Bone marrow (tissue), 2 donors: ENCODE data around the gene CUX1.

Experiments
- DNase-seq, 2 donors: peaks; one replicate each; lab custom pipeline; 2025; lab: John Stamatoyannopoulos, UW

The CUX1 gene

DNA sequence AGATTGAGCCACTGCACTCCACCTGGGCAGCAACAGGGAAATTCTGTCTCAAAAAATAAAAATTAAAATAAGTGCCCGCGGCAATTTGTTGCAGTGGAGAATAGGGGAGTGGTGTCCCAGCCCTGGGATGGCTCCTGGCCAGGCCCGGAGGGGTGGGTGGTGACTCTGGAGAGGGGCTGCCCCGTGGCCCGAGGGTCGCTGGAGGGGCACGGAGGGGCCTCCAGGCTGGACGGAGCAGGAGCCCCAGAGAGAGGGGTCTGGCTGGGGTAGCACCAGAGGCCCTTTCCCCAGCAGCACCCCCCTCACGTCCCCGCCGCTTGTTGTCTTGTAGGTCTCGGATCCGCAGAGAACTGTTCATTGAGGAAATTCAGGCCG, 430.6 kb downstream of the CUX1 start:
- DNase-seq: no peak

DNA sequence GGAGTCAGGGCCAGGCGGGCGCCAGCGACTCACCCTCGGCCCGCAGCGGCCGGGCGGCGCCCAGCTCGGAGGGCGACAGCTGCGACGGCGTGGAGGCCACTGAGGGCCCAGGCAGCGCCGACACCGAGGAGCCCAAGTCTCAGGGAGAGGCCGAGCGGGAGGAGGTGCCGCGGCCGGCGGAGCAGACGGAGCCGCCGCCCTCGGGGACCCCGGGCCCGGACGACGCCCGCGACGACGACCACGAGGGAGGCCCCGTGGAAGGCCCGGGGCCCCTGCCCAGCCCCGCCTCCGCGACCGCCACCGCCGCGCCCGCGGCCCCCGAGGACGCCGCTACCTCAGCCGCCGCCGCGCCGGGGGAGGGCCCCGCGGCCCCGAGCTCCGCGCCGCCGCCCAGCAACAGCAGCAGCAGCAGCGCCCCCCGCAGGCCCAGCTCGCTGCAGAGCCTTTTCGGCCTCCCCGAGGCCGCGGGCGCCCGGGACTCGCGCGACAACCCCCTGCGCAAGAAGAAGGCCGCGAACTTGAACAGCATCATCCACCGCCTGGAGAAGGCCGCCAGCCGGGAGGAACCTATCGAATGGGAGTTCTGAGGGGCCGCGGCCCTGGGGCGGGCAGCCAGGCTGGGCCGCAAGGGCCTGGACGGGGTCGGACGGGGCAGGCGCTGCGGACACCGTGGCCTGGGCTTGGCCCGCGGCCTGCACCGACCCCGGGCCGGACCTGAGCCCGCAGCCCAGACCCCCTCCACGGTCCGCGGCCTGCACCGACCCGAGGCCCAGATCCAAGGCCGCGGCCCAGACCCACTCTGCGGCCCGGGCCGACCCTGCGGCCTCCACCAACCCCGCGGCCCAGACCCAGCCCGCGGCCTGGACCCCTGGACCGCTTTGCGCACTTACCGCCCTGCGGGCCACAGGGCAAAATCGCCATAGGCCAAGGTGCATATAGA, 431.3 kb downstream of the CUX1 start:
- no peak for DNase-seq

DNA sequence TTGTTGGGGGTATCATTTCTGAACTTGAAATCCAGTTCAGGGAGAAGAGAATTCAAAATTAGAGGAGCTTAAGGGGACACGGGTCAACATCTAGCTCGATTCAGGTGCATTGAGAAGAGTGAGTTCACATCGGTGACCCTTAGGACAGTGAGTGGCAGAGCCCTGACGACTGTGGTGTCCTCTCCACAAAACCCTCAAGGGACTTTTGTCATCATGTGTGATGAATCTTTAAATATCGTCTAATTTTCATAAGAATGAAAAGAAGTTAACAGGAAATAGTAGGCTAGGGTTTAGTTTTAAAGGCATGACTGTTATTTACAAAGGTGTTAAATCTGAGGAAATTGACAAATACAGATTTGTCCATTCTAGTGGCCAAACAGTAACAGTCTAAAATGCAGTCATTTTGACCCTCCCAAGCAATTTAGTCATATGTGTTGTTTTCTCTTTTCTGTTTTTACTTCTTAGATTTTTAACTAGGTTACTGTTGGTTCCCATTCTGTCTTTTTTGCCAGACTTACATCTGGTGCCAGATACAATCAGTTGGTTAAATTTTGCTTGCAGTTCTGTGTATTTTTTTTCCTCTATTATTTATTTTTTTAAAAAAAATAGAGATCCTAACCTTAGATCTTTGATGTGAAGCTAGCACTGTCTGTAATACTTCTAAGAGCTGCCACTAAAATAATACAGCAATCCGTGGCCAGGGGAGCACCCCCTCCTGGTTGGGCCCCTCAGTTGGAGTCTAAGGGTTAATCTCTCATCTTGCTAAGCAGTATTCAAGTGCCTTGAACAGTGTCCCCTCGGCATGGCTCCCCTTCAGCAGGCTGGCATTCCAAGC, 434.3 kb downstream of the CUX1 start:
- DNase-seq: no peak

DNA sequence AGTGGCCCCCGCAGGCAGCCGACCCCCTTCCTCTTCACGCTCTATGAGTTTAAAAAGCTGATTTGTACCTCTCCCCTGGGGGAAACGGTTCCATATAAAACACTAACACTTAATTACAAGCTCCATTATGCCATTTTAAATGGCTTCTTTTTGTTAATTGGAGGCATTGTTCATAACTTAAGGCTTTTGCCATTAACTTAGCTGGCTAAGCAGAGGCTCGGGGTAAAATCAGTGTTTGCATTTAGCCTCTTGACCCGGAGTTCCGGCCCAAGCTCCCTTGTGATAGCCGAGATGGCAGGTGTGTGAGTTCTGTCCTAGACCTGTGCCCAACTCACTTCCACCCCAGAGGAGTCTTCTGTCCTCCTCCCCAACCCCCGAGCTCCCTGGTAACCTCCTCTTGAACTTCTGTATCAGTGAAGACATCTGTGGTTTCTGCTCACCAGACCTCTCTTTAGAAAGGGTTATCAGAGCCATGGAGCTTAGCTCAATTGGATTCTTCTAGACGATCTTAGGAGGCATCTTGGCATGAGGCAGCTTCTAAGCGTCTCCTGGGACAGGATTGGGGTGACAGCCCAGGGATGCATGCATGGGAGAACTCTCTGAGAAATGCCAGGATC, 435.0 kb downstream of the CUX1 start:
- DNase-seq: no peak

DNA sequence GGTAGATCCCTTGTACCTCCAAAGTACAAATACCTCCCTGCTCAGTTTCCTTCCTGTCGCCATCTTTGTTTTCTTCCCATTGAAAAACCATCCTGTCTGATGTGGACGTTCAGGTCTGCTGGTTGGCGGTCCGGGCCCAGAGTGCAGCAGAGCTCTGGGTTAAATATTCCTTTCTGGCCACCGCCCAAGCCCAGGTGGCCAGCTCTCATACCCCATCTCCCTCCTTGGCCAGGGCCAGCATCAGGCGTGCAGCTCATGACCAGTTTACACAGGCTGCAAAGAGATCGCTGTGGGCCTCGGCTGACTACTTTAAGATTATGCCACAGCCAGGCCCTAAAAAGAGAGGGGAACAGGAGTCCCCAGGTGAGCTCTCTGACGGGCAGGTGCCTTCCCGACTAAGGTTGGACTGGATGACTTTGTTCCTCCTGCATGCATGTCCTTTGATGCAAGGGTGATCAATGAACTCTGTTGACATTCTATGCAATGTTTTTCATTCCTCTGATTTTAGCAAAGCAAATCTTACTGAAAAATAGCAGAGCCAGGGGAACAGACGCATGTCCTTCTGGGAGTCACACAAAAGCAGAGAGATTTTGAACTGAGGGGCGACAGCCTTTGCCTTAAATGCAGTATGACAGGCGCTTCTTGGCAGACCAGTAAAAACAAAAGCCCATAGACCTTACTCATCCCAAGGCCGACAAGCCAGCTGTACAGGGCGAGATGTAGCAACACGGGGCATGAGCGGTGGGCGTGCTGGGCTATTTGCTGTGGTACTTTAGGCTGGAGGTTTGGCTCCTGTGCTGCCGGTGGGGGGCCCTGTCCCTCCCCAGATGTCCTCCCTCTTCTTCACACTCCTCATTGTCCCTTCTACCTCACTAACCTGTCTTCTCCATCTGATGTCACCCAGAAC, 435.9 kb downstream of the CUX1 start:
- no peak for DNase-seq

DNA sequence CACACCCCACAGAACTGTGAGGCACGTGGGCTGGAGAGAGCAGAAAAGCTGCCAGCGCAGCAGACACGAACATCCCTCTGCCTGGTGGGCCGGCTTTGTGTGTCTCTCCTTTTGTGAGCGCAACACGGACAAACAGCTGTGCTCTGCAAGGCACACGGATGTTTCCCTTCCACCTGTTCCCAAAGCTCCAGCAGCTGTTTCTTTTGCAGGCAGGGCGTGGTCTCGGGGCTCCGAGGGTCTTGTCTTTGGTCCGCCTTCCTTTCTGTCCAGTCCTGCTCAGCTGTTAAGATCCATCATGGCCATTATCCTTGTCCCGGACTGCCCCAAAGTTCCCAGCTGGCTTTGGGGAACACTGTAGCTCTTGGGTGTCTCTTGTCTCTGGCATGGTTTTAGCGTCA, 436.5 kb downstream of the CUX1 start:
- DNase-seq: no peak

DNA sequence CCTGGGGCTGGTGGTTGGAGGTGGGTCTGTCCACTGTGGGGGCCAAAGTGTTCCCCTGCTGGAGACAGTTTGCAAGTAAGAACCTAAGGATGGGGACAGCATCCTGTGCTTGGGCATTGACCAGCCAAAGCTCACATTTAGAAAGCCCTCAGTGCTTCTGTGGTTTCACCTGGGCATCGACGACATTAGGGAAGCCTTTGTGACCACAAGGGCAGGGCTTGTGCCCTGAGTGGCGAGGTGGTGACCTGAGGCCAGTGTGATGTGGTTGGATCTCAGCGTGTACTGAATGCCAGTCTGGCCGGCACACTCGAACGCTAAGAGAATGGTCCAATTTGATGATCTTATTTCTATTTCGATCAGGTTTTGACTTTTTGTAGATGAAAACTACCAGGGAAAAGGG, 437.1 kb downstream of the CUX1 start:
- no peak for DNase-seq

DNA sequence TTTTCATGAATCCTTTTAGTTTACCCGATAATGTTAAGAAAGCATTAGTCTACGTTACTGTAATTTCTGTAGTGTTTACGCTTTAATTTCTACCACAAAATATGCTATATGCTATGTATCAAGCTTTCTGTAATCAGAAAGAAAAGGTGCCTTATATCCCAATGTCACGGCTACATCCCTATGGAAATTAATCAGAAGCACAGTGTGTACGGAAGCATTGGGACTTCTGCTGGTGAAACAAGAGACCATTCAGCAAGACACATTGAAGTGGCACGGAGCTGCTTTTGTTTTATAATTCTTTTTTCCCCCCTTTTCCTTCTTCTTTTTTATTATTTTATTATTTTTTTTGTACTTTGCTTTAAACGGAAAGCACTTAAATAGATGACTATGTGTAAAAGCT, 438.1 kb downstream of the CUX1 start:
- DNase-seq: no peak

DNA sequence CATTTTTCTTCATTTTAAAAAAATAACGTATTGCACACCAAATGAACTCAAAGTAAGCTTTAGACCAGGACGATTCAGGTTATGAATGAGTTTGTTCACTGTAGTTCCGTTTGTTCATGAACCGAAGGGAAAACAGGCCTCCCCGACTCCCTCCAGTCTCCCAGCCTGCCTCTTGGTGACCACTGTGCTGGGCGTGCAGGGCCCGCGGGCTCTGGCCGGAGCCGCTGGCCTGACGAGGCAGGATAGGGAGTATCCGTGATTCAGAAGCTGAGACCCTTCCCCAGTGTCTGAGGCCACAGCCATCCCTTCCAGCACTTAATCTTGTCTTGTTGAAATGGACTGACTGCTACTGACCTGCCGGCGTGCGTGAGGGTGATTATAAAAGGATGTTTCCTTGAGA, 438.5 kb downstream of the CUX1 start:
- no peak for DNase-seq

DNA sequence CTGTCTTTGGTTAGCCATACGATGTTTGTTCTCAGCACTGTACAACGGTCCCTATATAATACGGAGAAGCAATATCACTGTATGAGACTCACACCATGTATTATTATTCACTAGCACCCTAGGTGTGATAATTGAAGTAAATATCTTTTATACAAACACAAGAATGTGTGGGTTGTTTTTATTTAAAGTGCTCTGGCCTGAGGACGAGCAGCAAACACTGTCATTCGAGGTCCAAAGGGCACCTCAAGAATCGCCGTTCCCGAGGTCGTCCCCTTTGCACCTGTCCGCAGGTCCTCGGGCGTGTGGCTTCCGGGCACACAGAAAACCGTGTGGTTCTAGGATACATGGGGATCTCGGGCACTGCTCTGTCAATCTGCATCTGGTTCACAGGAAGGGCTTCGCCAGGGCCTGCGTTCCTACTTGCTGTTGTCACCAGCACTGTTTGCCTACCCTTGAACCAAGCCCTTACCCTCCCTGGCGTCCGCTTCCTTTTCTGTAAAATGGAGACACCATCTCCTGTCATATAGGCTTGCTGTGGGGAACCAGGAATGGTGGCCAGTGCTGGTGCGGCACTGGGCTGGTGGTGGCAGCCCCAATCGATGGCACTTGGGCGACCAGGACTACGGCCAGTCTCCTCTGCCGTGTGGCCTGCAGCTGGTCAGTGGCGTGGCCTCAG, 440.8 kb downstream of the CUX1 start:
- DNase-seq: no peak

DNA sequence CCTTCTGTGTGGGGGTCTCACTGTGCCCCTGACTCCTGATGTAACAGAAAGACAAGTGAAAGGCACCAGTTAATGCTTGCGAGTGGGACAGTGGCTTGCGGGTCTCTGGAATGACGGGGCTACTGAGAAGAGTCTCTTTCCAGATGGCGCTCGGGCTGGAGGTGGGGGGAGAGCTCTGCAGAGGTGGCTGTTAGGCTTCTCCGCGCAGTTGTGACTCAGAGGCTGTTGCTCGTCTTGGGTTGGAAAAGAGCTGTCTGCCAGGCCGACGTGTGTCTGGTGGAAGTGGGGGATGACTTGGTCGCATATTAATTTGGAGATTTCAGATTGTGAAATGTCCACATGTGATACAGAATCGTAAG, 441.3 kb downstream of the CUX1 start:
- no peak for DNase-seq

DNA sequence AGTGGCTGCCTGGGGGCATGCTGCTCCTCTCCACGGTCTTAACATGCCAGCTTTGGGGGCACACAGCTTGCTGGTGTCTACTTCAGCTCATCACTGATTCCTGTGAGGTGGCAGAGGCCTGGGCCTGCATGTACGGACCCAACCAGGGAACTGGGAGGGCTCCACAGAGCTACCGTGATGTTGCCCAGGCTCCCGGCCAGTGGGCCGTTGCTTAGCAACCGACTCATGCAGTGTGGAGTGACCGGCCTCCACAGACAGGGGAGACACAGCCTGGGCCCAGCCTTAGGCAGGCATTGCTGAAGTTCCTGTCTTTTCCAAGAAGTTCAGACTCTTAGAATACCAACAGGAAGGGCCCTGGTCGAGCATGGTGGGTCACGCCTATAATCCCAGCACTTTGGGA, 443.4 kb downstream of the CUX1 start:
- DNase-seq: no peak

DNA sequence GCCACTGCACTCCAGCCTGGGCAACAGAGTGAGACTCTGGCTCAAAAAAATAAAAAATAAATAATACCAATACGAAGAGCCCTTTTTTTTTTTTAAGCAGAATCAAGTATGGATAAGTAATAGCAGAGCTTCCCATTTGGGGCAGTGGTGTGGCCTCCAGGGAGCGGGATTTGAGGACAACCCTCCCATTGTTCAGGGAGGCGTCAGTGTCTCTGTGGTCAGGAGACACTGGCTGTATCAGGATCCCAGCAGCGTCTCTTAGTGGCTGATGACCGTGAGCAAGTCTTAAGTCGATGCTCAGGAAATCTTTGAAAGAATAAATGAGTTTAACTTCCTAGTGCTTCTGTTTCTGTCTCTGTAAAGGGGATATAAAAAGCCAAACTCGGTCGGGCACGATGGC, 444.0 kb downstream of the CUX1 start:
- DNase-seq: no peak

DNA sequence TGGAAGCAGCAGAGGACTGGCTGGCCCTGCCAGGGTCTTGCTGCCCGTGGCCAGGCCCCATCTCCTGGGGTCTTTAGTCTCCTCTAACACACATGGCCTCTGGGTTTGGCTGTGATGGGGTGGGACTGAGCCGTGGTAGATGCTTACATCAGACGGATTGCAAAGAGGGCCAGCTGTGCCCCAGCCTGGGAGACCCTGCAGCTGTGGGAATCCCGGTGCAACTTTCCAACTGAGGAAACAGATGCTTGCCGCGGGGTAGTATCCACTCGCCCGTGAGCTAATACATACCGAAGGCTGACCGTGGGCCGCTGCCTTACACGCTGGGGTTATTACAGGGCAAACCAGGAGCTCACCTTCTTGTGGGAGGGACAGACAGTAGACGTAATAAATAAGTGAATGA, 445.1 kb downstream of the CUX1 start:
- no peak for DNase-seq

DNA sequence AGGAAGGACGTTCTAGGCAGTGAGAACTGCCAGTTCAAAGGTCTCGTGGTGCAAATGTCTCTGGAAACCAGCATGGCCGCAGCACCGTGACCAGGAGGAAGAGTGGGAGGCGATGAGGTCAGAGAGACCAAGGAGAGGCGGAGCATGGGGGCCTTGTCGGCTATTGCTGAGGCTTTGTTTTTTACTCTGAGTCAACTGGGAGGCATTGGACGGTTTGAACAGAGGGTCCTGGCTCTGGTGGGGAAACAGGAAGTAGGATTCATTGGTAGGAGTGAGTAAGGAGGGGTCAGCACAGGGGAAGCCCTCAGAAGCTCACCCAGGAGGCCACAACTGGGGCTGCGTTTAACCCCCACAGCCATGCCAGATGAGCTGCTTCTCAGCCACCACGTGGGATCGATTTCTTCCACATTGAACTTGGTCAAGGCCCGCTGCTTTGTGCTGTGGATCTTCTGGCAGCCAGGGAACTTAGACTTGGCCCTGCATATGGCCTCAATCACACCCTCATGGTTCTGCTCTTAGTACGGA, 447.0 kb downstream of the CUX1 start:
- DNase-seq: no peak

DNA sequence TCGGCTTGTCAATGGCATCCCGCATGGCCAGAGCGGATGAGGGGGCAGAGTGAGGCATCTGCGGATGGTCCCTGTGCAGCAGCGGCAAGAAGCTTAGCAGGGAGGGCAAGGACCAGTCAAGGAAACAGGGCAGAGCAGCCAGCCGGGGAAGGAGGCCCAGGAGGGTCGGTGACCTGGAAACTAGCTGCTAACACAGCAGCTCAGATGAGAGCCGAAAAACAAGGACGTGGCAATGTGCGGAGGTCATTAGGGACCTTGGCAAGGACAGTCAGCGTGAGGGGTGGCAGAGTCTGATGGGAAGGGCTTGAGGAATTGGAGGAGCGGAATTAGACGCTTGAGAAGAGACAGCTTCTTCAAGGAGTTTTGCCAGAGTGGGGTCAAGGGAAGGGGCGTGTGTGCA, 449.1 kb downstream of the CUX1 start:
- no peak for DNase-seq

DNA sequence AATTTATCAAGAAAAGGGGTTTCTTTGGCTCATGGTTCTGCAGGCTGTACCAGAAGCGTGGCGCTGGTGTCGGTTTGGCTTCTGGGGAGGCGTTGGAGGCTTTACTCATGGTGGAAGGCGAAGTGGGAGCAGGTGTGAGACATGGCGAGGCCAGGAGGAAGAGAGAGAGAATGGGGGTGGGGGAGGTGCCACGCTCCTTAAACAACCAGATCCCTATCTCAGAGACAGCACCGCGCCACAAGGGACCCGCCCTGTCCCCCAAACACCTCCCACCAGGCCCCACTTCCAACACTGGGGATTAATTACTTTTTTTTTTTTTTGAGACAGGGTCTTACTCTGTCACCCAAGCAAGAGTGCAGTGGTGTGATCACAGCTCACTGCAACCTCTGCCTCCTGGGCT, 451.2 kb downstream of the CUX1 start:
- DNase-seq: no peak

DNA sequence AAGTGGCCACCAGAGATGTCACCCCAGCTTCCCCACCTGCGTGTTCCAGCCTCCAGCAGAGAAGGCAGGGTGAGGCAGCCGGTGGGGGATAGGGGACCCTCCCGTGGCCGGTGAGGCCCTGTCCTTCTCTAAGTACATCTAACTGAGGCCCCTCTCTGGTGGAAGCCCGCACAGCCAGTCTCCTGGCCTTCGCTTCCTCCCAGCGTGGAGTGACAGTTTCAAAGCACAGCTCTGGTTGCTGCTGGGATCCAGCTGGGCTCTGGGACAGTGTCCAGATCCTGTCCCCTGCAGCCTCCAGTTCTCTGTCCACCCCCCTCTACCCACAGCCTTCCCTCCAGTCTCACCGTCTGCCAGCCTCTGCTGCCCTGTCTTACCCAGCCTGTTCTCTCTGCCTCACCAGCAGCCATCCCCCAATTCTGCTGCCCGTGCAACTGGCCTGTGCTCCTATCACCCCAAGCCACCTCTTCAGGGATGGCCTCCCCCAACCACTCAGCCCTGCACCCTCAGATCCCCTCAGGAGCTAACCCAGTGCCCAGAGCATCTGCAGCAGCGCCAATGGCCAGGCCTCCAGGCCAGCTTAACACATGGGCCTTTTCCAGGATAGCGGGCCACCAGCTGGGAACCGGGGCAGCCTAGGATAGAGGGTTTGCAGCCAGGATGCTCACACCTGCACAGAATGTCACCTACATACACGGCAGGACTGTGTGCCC, 452.9 kb downstream of the CUX1 start:
- no peak for DNase-seq

DNA sequence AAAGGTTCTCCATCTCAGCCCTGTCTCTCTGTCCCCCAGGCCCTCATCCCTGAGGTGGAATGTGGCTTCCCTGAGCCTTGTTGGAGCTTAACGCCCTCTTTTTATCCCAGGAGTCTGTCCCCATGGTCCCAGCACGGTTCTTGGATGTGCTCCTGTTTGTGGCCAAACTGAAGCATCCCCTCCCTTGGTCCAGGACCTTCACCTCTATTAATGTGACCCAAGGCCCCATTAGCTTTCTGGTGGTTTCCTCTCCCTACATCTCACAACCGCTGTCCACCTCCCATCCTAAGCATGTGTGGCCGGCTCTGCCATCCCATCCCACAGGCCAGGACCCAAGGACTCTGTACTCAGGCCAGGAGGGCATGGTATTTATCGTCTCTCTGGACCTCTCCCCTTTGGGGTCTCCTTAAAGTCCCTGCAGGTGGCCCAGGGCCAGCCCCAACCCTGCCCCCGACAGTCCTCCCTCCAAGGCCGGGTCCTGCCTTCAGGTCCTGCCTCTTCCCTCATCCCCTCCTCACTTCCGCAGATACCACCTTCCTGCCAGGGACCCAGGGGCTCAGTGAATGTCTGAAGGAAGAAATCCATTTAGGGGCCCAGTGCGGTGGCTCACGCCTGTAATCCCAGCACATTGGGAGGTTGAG, 453.9 kb downstream of the CUX1 start:
- DNase-seq: no peak
